GM12891 (cell line): ENCODE data around the gene TM7SF3.

Source experiments
- POLR2A ChIP-seq: IDR thresholded peaks from 2 replicates; pipeline ENCODE4 v1.6.1; 2011; ENCODE audit warnings: low read depth, low read length, control low read depth
- POLR2AphosphoS5 ChIP-seq: IDR thresholded peaks from 2 replicates; pipeline ENCODE4 v1.6.1; 2011; ENCODE audit warnings: low read depth, low read length, control low read depth
- POU2F2 ChIP-seq: IDR thresholded peaks from 2 replicates; pipeline ENCODE4 v1.6.1; 2011; ENCODE audit warnings: low read depth, mild to moderate bottlenecking, control low read depth, low read length, moderate library complexity
- TAF1 ChIP-seq: IDR thresholded peaks from 2 replicates; pipeline ENCODE4 v1.6.1; 2011; ENCODE audit warnings: low read depth, low read length, control low read depth

GRCh38 chr12:27055966-27056365 lies 41.8 kb upstream of the TM7SF3 start:
- TF ChIP-seq TAF1 (no peak), POLR2AphosphoS5 (no peak), POLR2A (no peak), POU2F2 (no peak)
